Fibroblast of skin of scalp (primary cell): ENCODE data around the gene ZNF385B.
"Not testable (repeated sequence)": the region's sequence is repeated elsewhere in the genome, so short reads cannot be mapped to it uniquely, and the experiment has no call there.

Source experiments
- DNase-seq: peaks from one replicate; pipeline ENCODE4 v3.0.0-alpha.2; 2013

Gene ZNF385B

GRCh38 chr2:179470089-179470488 is 391.3 kb downstream of the ZNF385B start:
- no peak for DNase-seq

GRCh38 chr2:179467960-179468359 is 393.5 kb downstream of the ZNF385B start:
- no peak for DNase-seq

DNA sequence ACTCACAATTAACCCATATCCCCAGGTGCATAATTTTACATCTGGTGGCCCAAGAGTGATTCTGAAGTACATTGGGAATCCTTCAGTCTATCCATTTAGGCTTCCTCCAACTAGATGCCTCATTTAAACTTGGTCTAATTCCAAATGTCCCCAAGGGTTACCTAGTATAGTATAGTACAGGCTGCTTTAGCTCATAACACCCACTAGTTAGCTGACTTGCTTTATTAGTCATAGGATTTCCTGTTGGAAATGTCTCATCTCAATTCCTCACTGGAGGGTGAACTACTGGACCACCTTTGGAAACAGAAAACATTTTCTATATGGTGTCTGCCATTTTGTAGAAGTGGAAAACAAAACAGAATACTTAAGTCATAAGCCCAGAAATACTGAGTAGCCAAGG is 394.3 kb downstream of the ZNF385B start:
- peak; percentile 14 for DNase-seq

GRCh38 chr2:179461420-179461819 is 400.0 kb downstream of the ZNF385B start:
- no peak for DNase-seq

DNA sequence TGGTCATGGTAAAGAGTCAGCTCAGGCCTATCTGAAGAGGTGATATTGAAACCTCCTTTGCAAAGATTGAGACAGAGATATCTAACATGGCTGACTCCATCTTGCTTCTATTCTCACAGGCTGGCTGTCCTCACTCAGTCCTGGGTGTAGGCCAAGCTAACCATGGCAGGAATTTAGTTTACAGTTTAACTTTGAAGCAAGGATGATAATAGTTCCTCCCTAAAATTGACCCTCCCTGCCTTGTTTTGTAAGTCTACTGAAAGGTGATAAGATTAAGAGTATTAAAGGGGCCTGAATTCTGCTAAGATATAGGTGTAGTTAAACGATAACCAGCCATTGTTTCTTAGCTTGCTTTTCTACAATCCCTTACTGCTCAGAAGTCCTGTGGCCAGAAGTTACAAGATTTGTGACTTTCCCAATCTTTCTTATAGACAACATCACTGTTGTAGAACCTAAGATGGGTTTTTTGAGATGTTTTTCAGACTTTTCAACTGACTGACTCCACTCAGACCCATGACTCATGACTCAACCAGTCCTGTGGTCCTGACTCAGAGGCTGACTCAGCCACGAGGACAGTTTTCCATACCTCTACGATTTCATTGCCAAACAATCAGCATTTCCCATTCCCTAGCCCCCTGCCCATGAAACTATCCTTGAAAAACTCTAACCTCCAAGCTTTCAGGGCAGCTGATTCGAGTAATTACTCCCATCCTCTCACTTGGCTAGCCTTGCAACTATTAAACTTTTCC is 401.1 kb downstream of the ZNF385B start:
- DNase-seq, result peak; percentile 96

DNA sequence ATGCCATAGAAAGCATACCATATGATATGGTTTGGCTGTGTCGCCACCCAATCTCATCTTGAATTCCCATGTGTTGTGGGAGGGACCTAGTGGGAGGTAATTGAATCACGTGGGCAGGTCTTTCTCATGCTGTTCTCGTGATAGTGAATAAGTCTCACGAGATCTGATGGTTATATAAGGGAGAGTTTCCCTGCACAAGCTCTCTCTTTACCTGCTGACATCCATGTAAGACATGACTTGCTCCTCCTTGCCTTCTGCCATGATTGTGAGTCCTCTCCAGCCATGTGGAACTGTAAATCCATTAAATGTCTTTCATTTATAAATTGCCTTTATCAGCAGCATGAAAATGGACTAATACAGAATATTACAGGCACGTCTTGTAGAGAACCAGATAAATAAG is 403.3 kb downstream of the ZNF385B start:
- not testable (repeated sequence) for DNase-seq

GRCh38 chr2:179455824-179456223 is 405.6 kb downstream of the ZNF385B start:
- DNase-seq, result peak; percentile 82

DNA sequence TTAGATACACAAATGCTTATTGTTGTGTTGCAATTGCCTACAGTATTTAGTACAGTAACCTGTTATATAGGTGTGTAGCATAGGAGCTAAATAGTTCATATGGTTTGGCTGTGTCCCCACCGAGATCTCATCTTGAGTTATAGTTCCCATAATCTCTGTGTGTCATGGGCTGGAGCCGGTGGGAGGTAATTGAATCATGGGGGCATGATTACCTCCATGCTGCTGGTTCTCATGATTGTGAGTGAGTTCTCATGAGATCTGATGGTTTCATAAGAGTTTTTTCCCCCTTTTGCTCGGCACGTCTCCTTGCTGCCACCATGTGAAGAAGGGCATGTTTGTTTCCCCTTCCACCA is 406.3 kb downstream of the ZNF385B start:
- peak; percentile 29 for DNase-seq

DNA sequence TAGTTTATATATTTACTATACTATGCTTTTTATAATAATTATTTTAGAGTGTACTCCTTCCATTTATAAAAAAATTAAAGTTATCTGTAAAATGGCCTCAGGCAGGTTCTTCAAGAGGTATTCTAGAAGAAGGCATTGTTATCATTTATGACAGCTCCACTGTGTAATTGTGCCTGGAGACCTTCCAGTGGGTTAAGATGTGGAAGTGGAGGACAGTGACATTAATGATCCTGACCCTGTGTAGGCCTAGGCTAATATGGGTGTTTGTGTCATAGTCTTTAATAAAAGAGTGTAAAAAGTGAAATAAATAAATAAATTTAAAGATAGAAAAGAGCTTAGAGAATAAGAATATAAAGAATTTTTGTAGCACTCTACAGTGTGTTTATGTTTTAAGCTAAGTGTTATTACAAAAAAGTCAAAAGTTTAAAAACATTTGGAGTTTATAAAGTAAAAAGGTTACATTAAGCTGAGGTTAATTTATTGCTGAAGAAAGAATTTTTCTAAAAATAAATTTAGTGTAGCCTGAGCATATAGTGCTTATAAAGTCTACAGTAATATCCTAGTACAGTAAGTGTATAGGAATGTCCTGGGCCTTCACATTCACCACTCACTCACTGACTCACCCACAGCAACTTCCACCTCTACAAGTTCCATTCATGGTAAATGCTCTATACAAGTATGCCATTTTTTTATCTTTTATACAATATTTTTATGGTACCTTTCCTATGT is 406.8 kb downstream of the ZNF385B start:
- peak; percentile 94 for DNase-seq

GRCh38 chr2:179449010-179449409 is 412.4 kb downstream of the ZNF385B start:
- no peak for DNase-seq

- DNase-seq, result peak; percentile 7
These were observed 413.5 kb downstream of the ZNF385B start for GRCh38 chr2:179447839-179448447.

DNA sequence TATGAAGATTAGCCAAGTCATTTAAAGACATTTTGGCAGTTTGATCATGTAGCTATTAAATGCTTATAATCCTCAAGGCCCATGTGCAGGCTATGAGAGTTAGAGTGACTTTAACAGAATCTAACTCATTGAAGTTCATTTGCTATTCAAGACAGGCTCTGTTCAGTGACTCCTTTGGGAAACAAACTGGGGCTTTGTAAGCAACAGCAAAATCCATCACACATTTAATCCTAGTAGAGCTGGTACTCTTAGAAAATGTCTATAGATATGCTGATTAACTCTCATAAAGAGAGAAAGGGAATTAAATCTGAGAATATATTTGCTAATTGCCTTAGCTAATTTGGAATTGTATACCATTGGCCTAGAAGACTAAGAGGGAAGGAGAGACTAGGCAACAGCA is 414.0 kb downstream of the ZNF385B start:
- no peak for DNase-seq

GRCh38 chr2:179446476-179447141 is 414.8 kb downstream of the ZNF385B start:
- DNase-seq, result no peak

DNA sequence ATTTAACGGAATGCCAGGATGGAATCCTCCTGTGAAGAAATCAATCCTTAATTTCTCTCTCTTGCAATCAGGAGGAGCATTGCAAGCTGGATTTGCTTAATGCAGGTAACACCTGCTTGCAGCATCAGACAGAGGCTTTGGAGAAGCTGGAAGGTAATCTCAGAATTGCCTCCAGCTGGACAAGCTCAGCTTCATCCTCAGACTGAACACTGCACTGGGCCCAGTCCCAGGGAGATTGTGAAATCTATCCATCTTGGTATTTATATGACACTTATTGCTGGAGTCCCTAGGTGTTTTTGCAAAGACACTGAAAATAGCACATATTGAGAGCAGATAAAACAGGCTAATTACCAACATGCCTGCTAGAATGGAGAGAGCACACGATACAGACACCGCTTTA is 417.4 kb downstream of the ZNF385B start:
- peak; percentile 9 for DNase-seq

- DNase-seq, result peak; percentile 37
These were observed 418.2 kb downstream of the ZNF385B start for GRCh38 chr2:179443180-179443579.

DNA sequence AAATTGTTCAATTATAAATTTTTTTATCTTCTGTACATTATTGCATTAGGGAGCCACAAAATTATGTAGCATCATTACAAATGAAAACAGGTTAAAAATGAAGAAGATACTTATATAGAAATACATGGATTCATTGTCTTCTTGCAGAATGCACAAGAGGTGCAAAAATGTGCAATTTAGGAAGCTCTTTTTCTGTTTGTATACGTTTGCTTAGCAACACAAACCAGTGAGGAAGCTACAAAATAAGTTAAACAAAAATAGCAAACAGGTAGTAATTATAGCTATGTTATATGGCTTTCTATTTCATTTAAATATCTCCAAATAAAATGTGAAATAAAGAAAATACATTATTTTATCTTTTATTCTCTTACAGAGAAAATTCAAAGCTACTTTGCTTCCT is 419.2 kb downstream of the ZNF385B start:
- no peak for DNase-seq

GRCh38 chr2:179441551-179441950 is 419.9 kb downstream of the ZNF385B start:
- no peak for DNase-seq

DNA sequence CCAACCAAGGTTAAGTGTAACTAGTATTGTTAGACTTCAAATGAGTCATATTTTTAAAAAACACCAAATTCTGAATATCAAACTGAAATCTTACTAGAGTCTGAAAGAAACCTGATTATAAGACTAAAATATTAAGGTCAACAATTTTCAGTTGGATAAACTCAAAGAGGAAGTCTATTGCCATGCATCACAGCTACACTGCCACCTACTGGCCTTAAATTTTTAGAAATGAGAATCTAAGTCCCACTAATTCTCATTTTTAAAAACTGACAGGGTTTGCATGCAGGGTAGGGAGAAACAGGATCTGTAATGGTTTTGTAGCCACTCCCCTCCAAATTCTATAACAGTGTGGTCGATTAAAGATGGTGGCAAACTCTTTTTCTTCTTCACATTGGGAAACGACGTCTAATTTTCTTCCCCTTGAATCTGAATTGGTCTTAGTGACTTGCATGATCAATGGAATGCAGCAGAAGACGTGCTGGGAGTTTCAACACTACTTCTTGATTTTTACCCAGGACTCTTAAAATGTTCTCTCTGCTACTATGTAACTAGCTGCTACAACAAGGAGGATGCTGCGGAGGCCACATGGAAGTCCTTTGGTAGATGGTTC is 420.7 kb downstream of the ZNF385B start:
- peak; percentile 41 for DNase-seq

- no peak for DNase-seq
These were observed 422.8 kb downstream of the ZNF385B start for GRCh38 chr2:179438654-179439053.

DNA sequence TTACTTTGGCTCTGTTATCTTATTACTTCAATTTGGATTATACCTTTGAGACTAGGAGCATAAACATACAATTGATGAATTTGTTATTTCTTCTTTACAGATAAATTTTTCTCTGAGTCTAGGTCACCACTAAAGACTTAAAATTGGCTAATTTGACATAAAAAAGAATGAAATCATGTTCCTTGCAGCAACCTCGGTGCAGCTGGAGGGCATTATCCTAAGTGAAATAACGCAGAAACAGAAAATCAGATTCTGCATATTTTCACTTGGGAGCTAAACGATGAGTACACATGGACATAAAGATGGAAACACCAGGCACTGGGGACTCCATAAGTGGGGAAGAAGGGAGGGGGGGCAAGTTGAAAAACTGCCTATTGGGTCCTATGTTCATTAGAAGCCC is 424.0 kb downstream of the ZNF385B start:
- no peak for DNase-seq

- no peak for DNase-seq
These were observed 425.8 kb downstream of the ZNF385B start for GRCh38 chr2:179435566-179435965.

GRCh38 chr2:179435000-179435399 is 426.4 kb downstream of the ZNF385B start:
- peak; percentile 58 for DNase-seq

DNA sequence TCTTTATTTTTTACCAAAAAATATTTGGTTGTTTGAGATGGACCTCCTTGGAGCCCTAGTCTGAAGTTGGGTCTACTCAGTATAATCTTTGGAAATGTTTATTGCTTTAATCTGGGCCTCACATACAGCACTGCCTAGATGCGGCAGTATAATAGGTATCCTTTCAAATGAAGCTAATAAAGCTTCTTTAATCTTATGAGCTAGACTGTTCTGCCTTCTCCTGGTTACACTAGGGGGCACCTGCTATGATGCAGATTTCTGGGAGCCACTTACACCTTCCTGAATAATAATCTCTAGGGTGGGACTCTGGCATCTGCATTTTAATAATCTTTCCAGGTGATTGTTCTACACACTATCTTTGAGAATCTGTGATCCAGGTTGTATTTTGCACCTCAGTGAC is 427.1 kb downstream of the ZNF385B start:
- DNase-seq, result no peak
